ENCODE results near the gene NQO1.

Gene NQO1

DNA sequence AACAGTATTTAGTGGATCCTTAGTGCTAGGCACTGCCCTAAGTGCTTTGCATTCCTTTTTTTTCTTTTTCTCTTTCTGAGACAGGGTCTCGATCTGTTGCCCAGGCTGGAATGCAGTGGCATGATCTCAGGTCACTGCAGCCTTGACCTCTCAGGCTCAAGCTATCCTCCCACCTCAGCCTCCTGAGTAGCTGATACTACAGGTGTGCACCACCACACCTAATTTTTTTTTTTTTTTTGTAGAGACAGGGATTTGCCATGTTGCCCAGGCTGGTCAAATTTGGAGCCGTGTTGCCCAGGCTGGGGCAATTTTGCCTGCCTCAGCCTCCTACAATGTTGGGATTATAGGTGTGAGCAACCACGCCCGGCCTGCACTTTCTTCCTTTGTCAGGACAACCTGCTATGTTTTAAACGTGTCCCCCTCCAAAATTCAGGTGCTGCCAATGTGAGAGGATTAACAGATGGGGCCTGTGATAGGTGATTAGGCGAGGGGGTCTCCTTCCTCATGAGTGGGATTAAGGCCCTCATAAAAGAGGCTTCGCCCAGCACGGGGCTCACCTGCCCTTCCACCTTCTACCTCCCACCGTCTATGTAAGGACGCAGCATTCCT is 5.4 kb downstream of the NQO1 start:
- no peak overlapping the region for H3K4me2 ChIP-seq
- H3K4me3 ChIP-seq (IDR thresholded peaks at IDR 0.05; ENCODE audit: insufficient read depth, low read depth, low read length): no peak overlapping the region
- H3K27ac ChIP-seq: no peak overlapping the region
- no peaks in the 10 kb centered on the region for H4K20me1 ChIP-seq (ENCODE audit: insufficient read depth)
- H3K9ac ChIP-seq: no peak overlapping the region
- no peaks in the 10 kb centered on the region for H3K36me3 ChIP-seq (ENCODE audit: insufficient read depth)
- H3K79me2 ChIP-seq (ENCODE audit: insufficient read depth, low read depth): peaks cover 22% of the 10 kb centered on the region; the same call in 1 of the 2 replicates
- H2AFZ ChIP-seq (ENCODE audit: low read depth): no peak overlapping the region
- TF ChIP-seq, protein P1, sequence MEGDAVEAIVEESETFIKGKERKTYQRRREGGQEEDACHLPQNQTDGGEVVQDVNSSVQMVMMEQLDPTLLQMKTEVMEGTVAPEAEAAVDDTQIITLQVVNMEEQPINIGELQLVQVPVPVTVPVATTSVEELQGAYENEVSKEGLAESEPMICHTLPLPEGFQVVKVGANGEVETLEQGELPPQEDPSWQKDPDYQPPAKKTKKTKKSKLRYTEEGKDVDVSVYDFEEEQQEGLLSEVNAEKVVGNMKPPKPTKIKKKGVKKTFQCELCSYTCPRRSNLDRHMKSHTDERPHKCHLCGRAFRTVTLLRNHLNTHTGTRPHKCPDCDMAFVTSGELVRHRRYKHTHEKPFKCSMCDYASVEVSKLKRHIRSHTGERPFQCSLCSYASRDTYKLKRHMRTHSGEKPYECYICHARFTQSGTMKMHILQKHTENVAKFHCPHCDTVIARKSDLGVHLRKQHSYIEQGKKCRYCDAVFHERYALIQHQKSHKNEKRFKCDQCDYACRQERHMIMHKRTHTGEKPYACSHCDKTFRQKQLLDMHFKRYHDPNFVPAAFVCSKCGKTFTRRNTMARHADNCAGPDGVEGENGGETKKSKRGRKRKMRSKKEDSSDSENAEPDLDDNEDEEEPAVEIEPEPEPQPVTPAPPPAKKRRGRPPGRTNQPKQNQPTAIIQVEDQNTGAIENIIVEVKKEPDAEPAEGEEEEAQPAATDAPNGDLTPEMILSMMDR (conservative IDR thresholded peaks at IDR 0.05; ENCODE audit: low read depth, low read length): no peak
- peaks cover 50% of the 10 kb centered on the region for H3K4me1 ChIP-seq (ENCODE audit: low read depth, poor library complexity, severe bottlenecking)
- no peaks in the 10 kb centered on the region for H3K27me3 ChIP-seq (ENCODE audit: insufficient read depth, low read depth)

DNA sequence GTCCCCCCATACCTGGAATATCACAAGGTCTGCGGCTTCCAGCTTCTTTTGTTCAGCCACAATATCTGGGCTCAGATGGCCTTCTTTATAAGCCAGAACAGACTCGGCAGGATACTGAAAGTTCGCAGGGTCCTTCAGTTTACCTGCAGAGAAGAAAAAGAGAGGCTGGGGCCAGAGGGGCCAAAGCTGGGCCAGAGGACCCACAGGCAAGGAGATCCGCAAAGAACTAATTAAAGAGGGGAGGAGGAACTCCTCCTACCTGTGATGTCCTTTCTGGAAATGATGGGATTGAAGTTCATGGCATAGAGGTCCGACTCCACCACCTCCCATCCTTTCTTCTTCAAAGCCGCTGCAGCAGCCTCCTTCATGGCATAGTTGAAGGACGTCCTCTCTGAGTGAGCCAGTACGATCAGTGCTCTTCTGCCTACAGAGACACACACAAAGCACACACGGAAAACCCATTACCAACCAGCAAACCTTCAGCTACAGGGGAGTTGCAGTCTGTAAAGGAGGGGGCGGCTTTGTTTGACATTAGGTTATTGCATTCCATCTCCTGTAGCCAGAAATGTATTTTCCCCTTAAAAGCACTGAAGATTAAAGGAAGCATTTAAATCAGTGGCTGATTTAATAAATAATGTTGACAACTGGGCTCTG is 8.1 kb downstream of the NQO1 start:
- Histone ChIP-seq H3K79me2 (ENCODE audit: insufficient read depth, low read depth) (peaks cover 2% of the 10 kb centered on the region; the same call in 1 of the 2 replicates), H4K20me1 (ENCODE audit: insufficient read depth) (no peaks in the 10 kb centered on the region), H3K9ac (no peak overlapping the region), H2AFZ (ENCODE audit: low read depth) (no peak overlapping the region), H3K27ac (no peak overlapping the region), H3K4me1 (ENCODE audit: low read depth, poor library complexity, severe bottlenecking) (peaks cover 24% of the 10 kb centered on the region), H3K27me3 (ENCODE audit: insufficient read depth, low read depth) (no peaks in the 10 kb centered on the region), H3K36me3 (ENCODE audit: insufficient read depth) (no peaks in the 10 kb centered on the region), H3K4me3 (IDR thresholded peaks at IDR 0.05; ENCODE audit: insufficient read depth, low read depth, low read length) (no peak overlapping the region), H3K4me2 (no peak overlapping the region)
- TF ChIP-seq, protein P1 (conservative IDR thresholded peaks at IDR 0.05; ENCODE audit: low read depth, low read length): no peak

DNA sequence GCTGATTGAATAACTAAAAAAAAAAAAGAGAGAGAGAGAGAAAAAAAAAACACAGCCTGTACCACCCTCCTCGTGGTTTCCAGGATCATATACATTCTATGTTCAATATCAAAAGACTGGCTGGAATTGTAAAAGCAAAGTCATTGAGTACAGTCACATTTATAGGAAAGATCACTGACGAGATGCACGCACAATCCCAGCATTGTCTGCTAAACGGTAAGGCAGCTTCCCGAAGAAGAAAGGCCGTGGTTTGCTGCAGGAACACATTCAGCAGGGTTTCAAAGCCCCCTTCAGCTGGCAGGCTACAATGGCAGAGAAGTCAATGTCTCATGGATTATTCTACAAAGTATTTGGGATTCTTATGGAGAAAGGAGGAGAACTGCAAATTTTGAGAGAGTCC is 9.3 kb downstream of the NQO1 start:
- Histone ChIP-seq H4K20me1 (ENCODE audit: insufficient read depth) (no peaks in the 10 kb centered on the region), H3K27me3 (ENCODE audit: insufficient read depth, low read depth) (no peaks in the 10 kb centered on the region), H3K4me3 (IDR thresholded peaks at IDR 0.05; ENCODE audit: insufficient read depth, low read depth, low read length) (no peak overlapping the region), H3K79me2 (ENCODE audit: insufficient read depth, low read depth) (no peaks in the 10 kb centered on the region), H2AFZ (ENCODE audit: low read depth) (no peak overlapping the region), H3K27ac (no peak overlapping the region), H3K4me2 (no peak overlapping the region), H3K4me1 (ENCODE audit: low read depth, poor library complexity, severe bottlenecking) (peaks cover 13% of the 10 kb centered on the region), H3K9ac (no peak overlapping the region), H3K36me3 (ENCODE audit: insufficient read depth) (no peaks in the 10 kb centered on the region)
- TF ChIP-seq, protein P1 (conservative IDR thresholded peaks at IDR 0.05; ENCODE audit: low read depth, low read length): no peak

DNA sequence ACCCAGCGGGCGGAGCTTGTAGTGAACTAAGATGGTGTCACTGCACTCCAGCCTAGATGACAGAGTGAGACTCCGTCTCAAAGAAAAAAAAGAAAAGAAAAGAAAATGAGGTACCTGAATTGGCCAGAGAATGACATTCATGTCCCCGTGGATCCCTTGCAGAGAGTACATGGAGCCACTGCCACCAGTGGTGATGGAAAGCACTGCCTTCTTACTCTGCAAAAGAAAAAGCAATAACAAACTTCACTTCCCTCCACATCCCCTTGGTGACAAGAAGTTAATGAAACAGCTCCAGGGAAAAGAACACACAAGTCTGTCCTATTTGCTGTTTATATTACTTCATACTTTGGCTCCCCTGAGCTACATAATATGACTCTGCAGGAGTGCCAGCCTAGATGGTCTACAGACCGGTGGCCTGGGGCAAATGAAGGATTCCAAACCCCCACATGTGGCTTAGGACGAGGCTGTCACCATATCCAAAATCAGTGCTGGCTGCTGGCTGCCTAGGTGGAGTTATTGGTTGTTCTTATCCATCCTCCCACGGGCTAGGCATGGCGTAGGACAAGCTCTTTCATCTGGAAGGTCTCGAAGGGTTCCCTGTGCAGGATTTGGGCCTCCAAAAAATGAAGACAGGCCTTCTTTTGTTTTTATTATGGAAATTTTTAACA is 13.3 kb downstream of the NQO1 start:
- H3K79me2 ChIP-seq (ENCODE audit: insufficient read depth, low read depth): no peaks in the 10 kb centered on the region
- no peak overlapping the region for H3K4me2 ChIP-seq
- no peaks in the 10 kb centered on the region for H3K27me3 ChIP-seq (ENCODE audit: insufficient read depth, low read depth)
- no peaks in the 10 kb centered on the region for H3K4me1 ChIP-seq (ENCODE audit: low read depth, poor library complexity, severe bottlenecking)
- H3K36me3 ChIP-seq (ENCODE audit: insufficient read depth): no peaks in the 10 kb centered on the region
- no peak overlapping the region for H3K4me3 ChIP-seq (IDR thresholded peaks at IDR 0.05; ENCODE audit: insufficient read depth, low read depth, low read length)
- no peak overlapping the region for H3K9ac ChIP-seq
- H2AFZ ChIP-seq (ENCODE audit: low read depth): no peak overlapping the region
- TF ChIP-seq, protein P1 (conservative IDR thresholded peaks at IDR 0.05; ENCODE audit: low read depth, low read length): no peak
- H3K27ac ChIP-seq: no peak overlapping the region
- no peaks in the 10 kb centered on the region for H4K20me1 ChIP-seq (ENCODE audit: insufficient read depth)

All from KMS-11 (cell line).